ENCODE measurements around the gene NARF. TPM values are rescaled to one million over a fixed set of nuclear protein-coding genes. Genes with fewer than 3 reads are reported as not detected.
A peak's percentile ranks its signal among the peaks of the same experiment; 100 is the strongest.

NARF gene
- total RNA-seq, 1 experiment from 2014 or later = 59.5 TPM

- Histone ChIP-seq H4K20me1 (ENCODE audit: low read length) (no peaks in the 10 kb centered on the region), H3K27ac (ENCODE audit: low read length) (no peak overlapping the region), H3K4me2 (ENCODE audit: low read length) (no peak overlapping the region), H3K4me3 (ENCODE audit: low read length) (no peak overlapping the region), H3K79me2 (ENCODE audit: low read length) (peaks cover 15% of the 10 kb centered on the region), H2AFZ (ENCODE audit: low read length) (no peak overlapping the region), H3F3A (ENCODE audit: low read length, unreplicated experiment) (no peaks in the 10 kb centered on the region), H3K9me3 (ENCODE audit: low read length) (no peaks in the 10 kb centered on the region), H3K36me3 (ENCODE audit: low read depth, low read length) (no peaks in the 10 kb centered on the region), H3K9me2 (replicated peaks; ENCODE audit: low read length) (no peaks in the 10 kb centered on the region), H3K9ac (ENCODE audit: low read length) (no peak overlapping the region), H3K27me3 (ENCODE audit: low read length) (no peaks in the 10 kb centered on the region), H3K4me1 (ENCODE audit: insufficient read depth, low read length) (peaks cover 14% of the 10 kb centered on the region)
- intact Hi-C loops (cut with micrococcal nuclease) = no loop called here
- BruUV-seq (replicated peaks) = no TSS peak
- TF ChIP-seq EZH2 (IDR thresholded peaks at IDR 0.05; ENCODE audit: low read length, unreplicated experiment) = no peak
- no peak for ATAC-seq
- no peak for DNase-seq
- ChIA-PET CTCF (no interaction called here), POLR2A (ENCODE audit: unreplicated experiment) (interaction anchor here (0.6 kb wide), 1 partner anchor 36 kb away, joined by 19 read pairs; no protein-coding TSS in a partner anchor)
Observed at GRCh38 chr17:82446649-82447048, 11.9 kb upstream of the NARF start.

GRCh38 chr17:82447876-82448275 lies 10.7 kb upstream of the NARF start:
- H3K4me1 ChIP-seq (ENCODE audit: insufficient read depth, low read length) = peaks cover 14% of the 10 kb centered on the region
- H3K79me2 ChIP-seq (ENCODE audit: low read length) = peaks cover 15% of the 10 kb centered on the region
- intact Hi-C loops (cut with micrococcal nuclease) = no loop called here
- H3K9me2 ChIP-seq (replicated peaks; ENCODE audit: low read length) = no peaks in the 10 kb centered on the region
- no peak overlapping the region for H3K4me3 ChIP-seq (ENCODE audit: low read length)
- ChIA-PET CTCF (no interaction called here), POLR2A (ENCODE audit: unreplicated experiment) (no interaction called here)
- H3K4me2 ChIP-seq (ENCODE audit: low read length) = no peak overlapping the region
- no peaks in the 10 kb centered on the region for H3F3A ChIP-seq (ENCODE audit: low read length, unreplicated experiment)
- no peak overlapping the region for H3K9ac ChIP-seq (ENCODE audit: low read length)
- no peaks in the 10 kb centered on the region for H3K27me3 ChIP-seq (ENCODE audit: low read length)
- TF ChIP-seq EZH2 (IDR thresholded peaks at IDR 0.05; ENCODE audit: low read length, unreplicated experiment) (no peak), EZH2phosphoT487 (IDR thresholded peaks at IDR 0.05; ENCODE audit: borderline replicate concordance, low read length) (no peak), CTCF (conservative IDR thresholded peaks at IDR 0.05; ENCODE audit: low read depth, low read length) (no peak)
- H2AFZ ChIP-seq (ENCODE audit: low read length) = no peak overlapping the region
- H3K36me3 ChIP-seq (ENCODE audit: low read depth, low read length) = no peaks in the 10 kb centered on the region
- no peak overlapping the region for H3K27ac ChIP-seq (ENCODE audit: low read length)
- H3K9me3 ChIP-seq (ENCODE audit: low read length) = no peaks in the 10 kb centered on the region
- no peak for ATAC-seq
- H4K20me1 ChIP-seq (ENCODE audit: low read length) = no peaks in the 10 kb centered on the region
- BruUV-seq (replicated peaks) = no TSS peak
- DNase-seq = no peak

GRCh38 chr17:82449131-82449882 lies 9.2 kb upstream of the NARF start:
- H3K4me1 ChIP-seq (ENCODE audit: insufficient read depth, low read length) = peaks cover 14% of the 10 kb centered on the region
- peak overlapping the region; percentile 87 for H3K4me3 ChIP-seq (ENCODE audit: low read length)
- H3K79me2 ChIP-seq (ENCODE audit: low read length) = peaks cover 15% of the 10 kb centered on the region
- no peak for TF ChIP-seq CTCF (conservative IDR thresholded peaks at IDR 0.05; ENCODE audit: low read depth, low read length)
- TF ChIP-seq EZH2 (IDR thresholded peaks at IDR 0.05; ENCODE audit: low read length, unreplicated experiment) = no peak
- TF ChIP-seq EZH2phosphoT487 (IDR thresholded peaks at IDR 0.05; ENCODE audit: borderline replicate concordance, low read length) = no peak
- ChIA-PET CTCF (no interaction called here), POLR2A (ENCODE audit: unreplicated experiment) (no interaction called here)
- DNase-seq (no peak), ATAC-seq (no peak)
- intact Hi-C loops (cut with micrococcal nuclease) = no loop called here
- peak overlapping the region; percentile 83 for H3K4me2 ChIP-seq (ENCODE audit: low read length)
- no peak overlapping the region for H2AFZ ChIP-seq (ENCODE audit: low read length)
- H3K27ac ChIP-seq (ENCODE audit: low read length) = no peak overlapping the region
- H3K9me3 ChIP-seq (ENCODE audit: low read length) = no peaks in the 10 kb centered on the region
- no peaks in the 10 kb centered on the region for H3K36me3 ChIP-seq (ENCODE audit: low read depth, low read length)
- no peaks in the 10 kb centered on the region for H3K9me2 ChIP-seq (replicated peaks; ENCODE audit: low read length)
- H3K9ac ChIP-seq (ENCODE audit: low read length) = peak overlapping the region; percentile 88; the same call in 1 of the 2 replicates
- no peaks in the 10 kb centered on the region for H3K27me3 ChIP-seq (ENCODE audit: low read length)
- no peaks in the 10 kb centered on the region for H4K20me1 ChIP-seq (ENCODE audit: low read length)
- no peaks in the 10 kb centered on the region for H3F3A ChIP-seq (ENCODE audit: low read length, unreplicated experiment)
- BruUV-seq (replicated peaks) = no TSS peak
